Hepatocyte (in vitro differentiated cells): ENCODE results near the gene POLR3H. TPM values are rescaled to one million over a fixed set of nuclear protein-coding genes. Genes with fewer than 3 reads are reported as not detected.

Experiments
- DNase-seq: peaks from one replicate; pipeline ENCODE4 v3.0.0-alpha.2; 2016; ENCODE audit warnings: low spot score
- H2AFZ ChIP-seq: fragments of 200-600 bp; sonication (generic); 2 replicates; pipeline ENCODE4 v1.6.0; 2016; ENCODE audit warnings: antibody characterized with exemption, mild to moderate bottlenecking
- H3K27ac ChIP-seq: fragments of 200-600 bp; sonication (generic); 2 replicates; pipeline ENCODE4 v1.5.1; 2016; ENCODE audit warnings: mild to moderate bottlenecking
- H3K27me3 ChIP-seq: fragments of 200-600 bp; sonication (generic); 2 replicates; pipeline ENCODE4 v1.6.1; 2016
- H3K36me3 ChIP-seq: fragments of 200-600 bp; sonication (generic); replicated peaks from 2 replicates; pipeline ENCODE4 v1.5.1; 2016; ENCODE audit warnings: low read depth; ENCODE audit not compliant: insufficient read depth
- H3K4me1 ChIP-seq: fragments of 200-600 bp; sonication (generic); 2 replicates; pipeline ENCODE4 v1.5.1; 2016; ENCODE audit warnings: mild to moderate bottlenecking, moderate library complexity; ENCODE audit not compliant: insufficient read depth
- H3K4me2 ChIP-seq: fragments of 200-600 bp; sonication (generic); 2 replicates; pipeline ENCODE4 v1.6.0; 2016
- H3K4me3 ChIP-seq: fragments of 200-600 bp; sonication (generic); 2 replicates; pipeline ENCODE4 v1.5.1; 2016; ENCODE audit warnings: mild to moderate bottlenecking
- H3K79me2 ChIP-seq: fragments of 200-600 bp; sonication (generic); 2 replicates; pipeline ENCODE4 v1.6.0; 2017; ENCODE audit warnings: mild to moderate bottlenecking
- H3K9me2 ChIP-seq: fragments of 200-600 bp; sonication (generic); replicated peaks from 2 replicates; pipeline ENCODE4 v1.6.0; 2017; ENCODE audit warnings: mild to moderate bottlenecking; ENCODE audit not compliant: insufficient read depth
- H3K9me3 ChIP-seq: fragments of 200-600 bp; sonication (generic); 2 replicates; pipeline ENCODE4 v1.5.1; 2016; ENCODE audit warnings: low read depth, mild to moderate bottlenecking
- H4K20me1 ChIP-seq: fragments of 200-600 bp; sonication (generic); 2 replicates; pipeline ENCODE4 v1.6.0; 2016; ENCODE audit warnings: mild to moderate bottlenecking; ENCODE audit not compliant: insufficient read depth, poor library complexity, severe bottlenecking
- EZH2 ChIP-seq: fragments of 200-600 bp; sonication (generic); IDR thresholded peaks from 2 replicates; pipeline ENCODE4 v1.6.1; 2016; ENCODE audit warnings: antibody characterized with exemption, mild to moderate bottlenecking, borderline replicate concordance
- EZH2phosphoT487 ChIP-seq: fragments of 200-600 bp; sonication (generic); IDR thresholded peaks from one replicate; pipeline ENCODE4 v1.6.1; 2018; ENCODE audit warnings: antibody characterized with exemption, mild to moderate bottlenecking, low read depth, moderate library complexity; ENCODE audit not compliant: unreplicated experiment, severe bottlenecking
- WGBS: methylation state at CpG from one replicate; pipeline ENCODE4 v1.1.6; 2016; ENCODE audit warnings: low lambda C conversion rate; ENCODE audit errors: missing lambda C conversion rate; 5-methylcytosine and 5-hydroxymethylcytosine counted together
- polyA plus RNA-seq: library from polyadenylated mRNA; unstranded; fragments of >200 nt; fragmentation: Nextera tagmentation; extraction: Ambion mirVana; gene quantifications from 2 replicates; pipeline ENCODE4 v1.2.1, GENCODE V29; 2016
- total RNA-seq: library from RNA; depleted of rRNA; stranded (reverse); fragments of >200 nt; gene quantifications from 2 replicates; pipeline ENCODE4 v1.2.3, GENCODE V29; 2014
- TF ChIP-seq, protein P1 (sequence below): fragments of 200-600 bp; sonication (generic); IDR thresholded peaks from 2 replicates; pipeline ENCODE4 v1.5.1; 2016; ENCODE audit warnings: antibody characterized with exemption, mild to moderate bottlenecking; ENCODE audit not compliant: poor library complexity

Gene POLR3H
- total and polyA plus RNA-seq, 2 experiments from 2014 or later: 14.5 to 41.1 TPM

DNA sequence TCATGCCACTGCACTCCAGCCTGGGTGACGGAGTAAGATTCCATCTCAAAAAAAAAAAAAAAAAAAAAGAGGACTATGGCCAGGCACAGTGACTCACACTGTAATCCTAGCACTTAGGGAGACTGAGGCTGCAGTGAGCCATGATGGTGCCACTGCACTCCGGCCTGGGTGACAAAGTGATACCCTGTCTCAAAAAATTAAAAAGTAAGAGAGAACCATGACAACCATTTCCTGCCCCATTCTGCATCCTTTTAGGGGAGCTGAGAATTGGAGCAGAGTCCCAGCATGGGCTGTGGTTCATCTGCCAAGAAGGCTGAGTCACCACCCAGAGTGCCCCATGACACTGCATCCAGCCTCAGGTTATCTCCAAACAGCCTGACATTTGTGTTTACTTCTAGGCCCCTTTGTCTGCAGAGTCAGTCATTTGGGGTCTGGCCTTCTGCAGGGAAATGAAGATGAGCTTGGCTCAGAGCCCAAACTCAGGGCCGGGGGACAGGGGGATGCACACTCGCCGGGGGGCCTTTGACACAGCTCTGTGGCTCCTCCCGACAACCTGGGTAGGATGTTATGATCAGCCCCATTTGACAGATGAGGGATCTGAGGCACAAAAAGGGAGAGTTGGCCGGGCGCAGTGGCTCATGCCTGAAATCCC lies 21.3 kb upstream of the POLR3H start:
- Histone ChIP-seq H3K9me2 (no peaks in the 10 kb centered on the region), H3K4me3 (no peak overlapping the region), H3K4me2 (no peak overlapping the region), H2AFZ (no peak overlapping the region), H3K36me3 (no peaks in the 10 kb centered on the region), H3K27me3 (no peaks in the 10 kb centered on the region), H4K20me1 (no peaks in the 10 kb centered on the region), H3K79me2 (no peaks in the 10 kb centered on the region), H3K9me3 (no peaks in the 10 kb centered on the region), H3K27ac (peak overlapping the region; percentile 49), H3K4me1 (peaks cover 33% of the 10 kb centered on the region)
- DNase-seq: peak; percentile 67
- TF ChIP-seq, protein P1, sequence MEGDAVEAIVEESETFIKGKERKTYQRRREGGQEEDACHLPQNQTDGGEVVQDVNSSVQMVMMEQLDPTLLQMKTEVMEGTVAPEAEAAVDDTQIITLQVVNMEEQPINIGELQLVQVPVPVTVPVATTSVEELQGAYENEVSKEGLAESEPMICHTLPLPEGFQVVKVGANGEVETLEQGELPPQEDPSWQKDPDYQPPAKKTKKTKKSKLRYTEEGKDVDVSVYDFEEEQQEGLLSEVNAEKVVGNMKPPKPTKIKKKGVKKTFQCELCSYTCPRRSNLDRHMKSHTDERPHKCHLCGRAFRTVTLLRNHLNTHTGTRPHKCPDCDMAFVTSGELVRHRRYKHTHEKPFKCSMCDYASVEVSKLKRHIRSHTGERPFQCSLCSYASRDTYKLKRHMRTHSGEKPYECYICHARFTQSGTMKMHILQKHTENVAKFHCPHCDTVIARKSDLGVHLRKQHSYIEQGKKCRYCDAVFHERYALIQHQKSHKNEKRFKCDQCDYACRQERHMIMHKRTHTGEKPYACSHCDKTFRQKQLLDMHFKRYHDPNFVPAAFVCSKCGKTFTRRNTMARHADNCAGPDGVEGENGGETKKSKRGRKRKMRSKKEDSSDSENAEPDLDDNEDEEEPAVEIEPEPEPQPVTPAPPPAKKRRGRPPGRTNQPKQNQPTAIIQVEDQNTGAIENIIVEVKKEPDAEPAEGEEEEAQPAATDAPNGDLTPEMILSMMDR: no peak
- TF ChIP-seq EZH2phosphoT487: no peak
- no peak for TF ChIP-seq EZH2
- 66% methylated on average over 8 of the region's 8 CpGs for WGBS

DNA sequence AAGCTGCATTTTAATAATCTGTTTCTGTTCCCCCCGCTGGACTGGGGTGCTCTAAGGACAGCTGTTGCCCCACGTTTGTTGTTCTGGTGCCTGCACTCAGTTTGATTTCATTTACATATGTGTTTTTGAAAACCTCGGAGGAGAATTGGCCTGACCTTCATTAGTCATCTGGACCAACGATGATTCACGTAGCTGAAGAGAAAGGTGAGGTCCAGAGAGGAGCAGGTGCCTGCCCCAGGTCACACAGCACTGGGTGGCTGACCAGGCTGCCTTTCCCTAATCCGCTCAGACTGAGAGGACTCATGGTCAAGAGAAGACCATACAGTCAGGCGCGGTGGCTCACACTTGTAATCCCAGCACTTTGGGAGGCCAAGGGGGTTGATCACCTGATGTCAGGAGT lies 20.3 kb upstream of the POLR3H start:
- no peak for TF ChIP-seq EZH2phosphoT487
- TF ChIP-seq EZH2: no peak
- TF ChIP-seq, protein P1: no peak
- Histone ChIP-seq H4K20me1 (no peaks in the 10 kb centered on the region), H3K4me2 (no peak overlapping the region), H3K36me3 (no peaks in the 10 kb centered on the region), H3K4me3 (no peak overlapping the region), H3K9me3 (no peaks in the 10 kb centered on the region), H3K4me1 (peaks cover 42% of the 10 kb centered on the region), H3K27me3 (no peaks in the 10 kb centered on the region), H3K9me2 (no peaks in the 10 kb centered on the region), H2AFZ (no peak overlapping the region), H3K27ac (peak overlapping the region; percentile 49), H3K79me2 (no peaks in the 10 kb centered on the region)
- DNase-seq: no peak
- WGBS: 89% methylated on average over 8 of the region's 8 CpGs

DNA sequence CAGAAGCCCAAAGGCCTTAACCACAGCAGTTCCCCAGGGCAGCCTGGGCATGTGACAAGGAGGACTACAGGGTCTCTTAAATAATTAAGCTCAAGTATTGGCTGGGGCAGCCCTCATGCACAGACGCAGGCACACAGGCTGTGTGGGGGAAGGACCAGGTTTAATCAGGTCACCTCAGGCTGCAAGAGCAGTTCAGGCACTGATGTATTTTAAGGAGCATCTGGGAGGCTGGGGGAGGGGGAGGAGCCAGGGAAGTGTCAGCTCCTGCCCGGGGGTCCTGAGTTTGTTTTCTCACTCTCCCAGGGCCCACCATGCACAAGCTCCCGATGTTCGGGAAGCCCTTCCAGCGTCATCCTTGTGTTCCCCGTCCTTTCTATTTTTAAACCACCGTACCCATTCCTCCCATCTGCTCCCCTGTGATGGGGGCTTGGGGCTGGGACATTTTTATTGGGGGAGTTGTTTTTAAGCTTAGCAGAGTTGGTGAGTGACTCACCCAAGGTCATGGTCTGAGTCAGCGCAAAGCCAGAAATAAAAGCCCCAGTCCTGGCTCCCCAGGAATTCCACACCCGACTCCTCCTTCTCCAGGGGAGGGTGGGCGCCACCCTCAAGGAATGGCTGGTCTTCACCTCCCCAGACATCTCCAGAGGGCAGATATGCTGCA lies 18.9 kb upstream of the POLR3H start:
- peak; percentile 55 for DNase-seq
- H3K27ac ChIP-seq: no peak overlapping the region
- H3K9me2 ChIP-seq: no peaks in the 10 kb centered on the region
- no peak overlapping the region for H2AFZ ChIP-seq
- H4K20me1 ChIP-seq: no peaks in the 10 kb centered on the region
- peaks cover 43% of the 10 kb centered on the region for H3K4me1 ChIP-seq
- H3K4me3 ChIP-seq: no peak overlapping the region
- peak overlapping the region; percentile 25 for H3K4me2 ChIP-seq
- 39% methylated on average over 10 of the region's 10 CpGs for WGBS
- no peaks in the 10 kb centered on the region for H3K79me2 ChIP-seq
- H3K27me3 ChIP-seq: no peaks in the 10 kb centered on the region
- H3K9me3 ChIP-seq: no peaks in the 10 kb centered on the region
- H3K36me3 ChIP-seq: no peaks in the 10 kb centered on the region
- TF ChIP-seq EZH2: no peak

- no peaks in the 10 kb centered on the region for H3K36me3 ChIP-seq
- DNase-seq: no peak
- TF ChIP-seq EZH2: no peak
- TF ChIP-seq, protein P1: no peak
- TF ChIP-seq EZH2phosphoT487: no peak
- whole genome bisulfite sequencing: 86% methylated on average over 4 of the region's 4 CpGs
- H3K27ac ChIP-seq: no peak overlapping the region
- H3K9me3 ChIP-seq: no peaks in the 10 kb centered on the region
- H3K27me3 ChIP-seq: no peaks in the 10 kb centered on the region
- H3K4me2 ChIP-seq: no peak overlapping the region
- H3K9me2 ChIP-seq: no peaks in the 10 kb centered on the region
- no peaks in the 10 kb centered on the region for H4K20me1 ChIP-seq
- no peaks in the 10 kb centered on the region for H3K79me2 ChIP-seq
- H2AFZ ChIP-seq: no peak overlapping the region
- H3K4me1 ChIP-seq: peaks cover 48% of the 10 kb centered on the region
- no peak overlapping the region for H3K4me3 ChIP-seq
These were observed 18.2 kb upstream of the POLR3H start for GRCh38 chr22:41562461-41562860.
